K562 (cell line): Measurements from ENCODE around the gene VPS50. TPM values are rescaled to one million over a fixed set of nuclear protein-coding genes. Genes with fewer than 3 reads are reported as not detected.

Experiments
- CAMTA2 ChIP-seq: fragments of 250-450 bp; sonication (Bioruptor Pico); conservative IDR thresholded peaks from 2 replicates; pipeline ENCODE4 v1.5.1; 2022
- CBX8 ChIP-seq: fragments of 200-600 bp; sonication (generic); IDR thresholded peaks from 2 replicates; pipeline ENCODE4 v1.6.1; 2012; ENCODE audit warnings: borderline replicate concordance, mixed run types, low read depth, mild to moderate bottlenecking, moderate library complexity, mixed read lengths, low read length, control low read depth, inconsistent platforms; ENCODE audit not compliant: poor library complexity, severe bottlenecking; ENCODE audit errors: extremely low read depth
- HEY1 ChIP-seq: fragments of 250-450 bp; sonication (Bioruptor Pico); IDR thresholded peaks from 2 replicates; pipeline ENCODE4 v1.5.0; 2020; ENCODE audit warnings: mild to moderate bottlenecking, moderate library complexity, borderline replicate concordance
- LCOR ChIP-seq: sonication (generic); formaldehyde crosslinking; IDR thresholded peaks from 2 replicates; pipeline ENCODE4 v1.8.0; 2022; ENCODE audit warnings: mild to moderate bottlenecking, missing genetic modification reagents
- NFATC3 ChIP-seq: fragments of 450-650 bp; IDR thresholded peaks from 2 replicates; pipeline ENCODE4 v1.6.1; 2017; ENCODE audit warnings: mild to moderate bottlenecking
- NR2F6 ChIP-seq: fragments of 450-650 bp; formaldehyde crosslinking; IDR thresholded peaks from 2 replicates; pipeline ENCODE4 v1.4.0; 2020; ENCODE audit warnings: mild to moderate bottlenecking
- ZBTB26 ChIP-seq: fragments of 450-650 bp; formaldehyde crosslinking; IDR thresholded peaks from 2 replicates; pipeline ENCODE4 v1.4.0; 2022; ENCODE audit warnings: missing genetic modification characterization
- ZNF197 ChIP-seq: fragments of 200-800 bp; sonication (Bioruptor generic); IDR thresholded peaks from 2 replicates; pipeline ENCODE4 v1.6.1; 2016; ENCODE audit warnings: low read depth, missing genetic modification characterization, missing compliant biosample characterization
- ZNF551 ChIP-seq: fragments of 250-450 bp; sonication (Bioruptor Pico); IDR thresholded peaks from 2 replicates; pipeline ENCODE4 v1.5.0; 2021; ENCODE audit warnings: mild to moderate bottlenecking, moderate library complexity
- polyA plus RNA-seq, 8 experiments: library from polyadenylated mRNA; depleted of rRNA in 4 of 8; stranded (reverse) in 5 of 8; unstranded in 3 of 8; fragments of >200 nt; fragmentation: Nextera tagmentation in 2 of 8; fragmentation: Illumina TruSeq in 1 of 8; extraction: Ambion mirVana in 2 of 8; extraction: Trizol in 1 of 8; gene quantifications; 2 replicates each; pipeline versions ENCODE4 v1.2.1 to v1.2.3, GENCODE V29; 2011 to 2014; ENCODE audit warnings: inconsistent platforms in 1 of 8, missing spikeins in 1 of 8
- total RNA-seq, 7 experiments: library from RNA; depleted of rRNA in 6 of 7; stranded (reverse); fragments of >200 nt in 6 of 7; fragmentation: Illumina TruSeq in 2 of 7; extraction: Trizol in 2 of 7; gene quantifications; 2 replicates each; pipeline versions ENCODE4 v1.2.1 to v1.2.3, GENCODE V29; 2011 to 2021; ENCODE audit warnings: low replicate concordance in 1 of 7
- TF ChIP-seq, protein P1 (sequence below): fragments of 200-600 bp; sonication (generic); IDR thresholded peaks from one replicate; pipeline ENCODE4 v1.6.1; 2012; ENCODE audit warnings: mild to moderate bottlenecking, low read depth, low read length, inconsistent platforms

The VPS50 gene
- total and polyA plus RNA-seq, 9 of the 15 experiments (the other 6 are each of a cell fraction or from before 2014, with no cell fraction given), result 10.5 to 29.4 (median 15.8) TPM

- 0 out of 2 replicates have a peak, but pooled peaks have one; percentile 15 for TF ChIP-seq ZBTB26
- peak; percentile 93 for TF ChIP-seq ZNF197 (CRISPR knock-in tag)
- TF ChIP-seq NFATC3, result 0 out of 2 replicates have a peak, but pooled peaks have one; percentile 15
- TF ChIP-seq, protein P1, sequence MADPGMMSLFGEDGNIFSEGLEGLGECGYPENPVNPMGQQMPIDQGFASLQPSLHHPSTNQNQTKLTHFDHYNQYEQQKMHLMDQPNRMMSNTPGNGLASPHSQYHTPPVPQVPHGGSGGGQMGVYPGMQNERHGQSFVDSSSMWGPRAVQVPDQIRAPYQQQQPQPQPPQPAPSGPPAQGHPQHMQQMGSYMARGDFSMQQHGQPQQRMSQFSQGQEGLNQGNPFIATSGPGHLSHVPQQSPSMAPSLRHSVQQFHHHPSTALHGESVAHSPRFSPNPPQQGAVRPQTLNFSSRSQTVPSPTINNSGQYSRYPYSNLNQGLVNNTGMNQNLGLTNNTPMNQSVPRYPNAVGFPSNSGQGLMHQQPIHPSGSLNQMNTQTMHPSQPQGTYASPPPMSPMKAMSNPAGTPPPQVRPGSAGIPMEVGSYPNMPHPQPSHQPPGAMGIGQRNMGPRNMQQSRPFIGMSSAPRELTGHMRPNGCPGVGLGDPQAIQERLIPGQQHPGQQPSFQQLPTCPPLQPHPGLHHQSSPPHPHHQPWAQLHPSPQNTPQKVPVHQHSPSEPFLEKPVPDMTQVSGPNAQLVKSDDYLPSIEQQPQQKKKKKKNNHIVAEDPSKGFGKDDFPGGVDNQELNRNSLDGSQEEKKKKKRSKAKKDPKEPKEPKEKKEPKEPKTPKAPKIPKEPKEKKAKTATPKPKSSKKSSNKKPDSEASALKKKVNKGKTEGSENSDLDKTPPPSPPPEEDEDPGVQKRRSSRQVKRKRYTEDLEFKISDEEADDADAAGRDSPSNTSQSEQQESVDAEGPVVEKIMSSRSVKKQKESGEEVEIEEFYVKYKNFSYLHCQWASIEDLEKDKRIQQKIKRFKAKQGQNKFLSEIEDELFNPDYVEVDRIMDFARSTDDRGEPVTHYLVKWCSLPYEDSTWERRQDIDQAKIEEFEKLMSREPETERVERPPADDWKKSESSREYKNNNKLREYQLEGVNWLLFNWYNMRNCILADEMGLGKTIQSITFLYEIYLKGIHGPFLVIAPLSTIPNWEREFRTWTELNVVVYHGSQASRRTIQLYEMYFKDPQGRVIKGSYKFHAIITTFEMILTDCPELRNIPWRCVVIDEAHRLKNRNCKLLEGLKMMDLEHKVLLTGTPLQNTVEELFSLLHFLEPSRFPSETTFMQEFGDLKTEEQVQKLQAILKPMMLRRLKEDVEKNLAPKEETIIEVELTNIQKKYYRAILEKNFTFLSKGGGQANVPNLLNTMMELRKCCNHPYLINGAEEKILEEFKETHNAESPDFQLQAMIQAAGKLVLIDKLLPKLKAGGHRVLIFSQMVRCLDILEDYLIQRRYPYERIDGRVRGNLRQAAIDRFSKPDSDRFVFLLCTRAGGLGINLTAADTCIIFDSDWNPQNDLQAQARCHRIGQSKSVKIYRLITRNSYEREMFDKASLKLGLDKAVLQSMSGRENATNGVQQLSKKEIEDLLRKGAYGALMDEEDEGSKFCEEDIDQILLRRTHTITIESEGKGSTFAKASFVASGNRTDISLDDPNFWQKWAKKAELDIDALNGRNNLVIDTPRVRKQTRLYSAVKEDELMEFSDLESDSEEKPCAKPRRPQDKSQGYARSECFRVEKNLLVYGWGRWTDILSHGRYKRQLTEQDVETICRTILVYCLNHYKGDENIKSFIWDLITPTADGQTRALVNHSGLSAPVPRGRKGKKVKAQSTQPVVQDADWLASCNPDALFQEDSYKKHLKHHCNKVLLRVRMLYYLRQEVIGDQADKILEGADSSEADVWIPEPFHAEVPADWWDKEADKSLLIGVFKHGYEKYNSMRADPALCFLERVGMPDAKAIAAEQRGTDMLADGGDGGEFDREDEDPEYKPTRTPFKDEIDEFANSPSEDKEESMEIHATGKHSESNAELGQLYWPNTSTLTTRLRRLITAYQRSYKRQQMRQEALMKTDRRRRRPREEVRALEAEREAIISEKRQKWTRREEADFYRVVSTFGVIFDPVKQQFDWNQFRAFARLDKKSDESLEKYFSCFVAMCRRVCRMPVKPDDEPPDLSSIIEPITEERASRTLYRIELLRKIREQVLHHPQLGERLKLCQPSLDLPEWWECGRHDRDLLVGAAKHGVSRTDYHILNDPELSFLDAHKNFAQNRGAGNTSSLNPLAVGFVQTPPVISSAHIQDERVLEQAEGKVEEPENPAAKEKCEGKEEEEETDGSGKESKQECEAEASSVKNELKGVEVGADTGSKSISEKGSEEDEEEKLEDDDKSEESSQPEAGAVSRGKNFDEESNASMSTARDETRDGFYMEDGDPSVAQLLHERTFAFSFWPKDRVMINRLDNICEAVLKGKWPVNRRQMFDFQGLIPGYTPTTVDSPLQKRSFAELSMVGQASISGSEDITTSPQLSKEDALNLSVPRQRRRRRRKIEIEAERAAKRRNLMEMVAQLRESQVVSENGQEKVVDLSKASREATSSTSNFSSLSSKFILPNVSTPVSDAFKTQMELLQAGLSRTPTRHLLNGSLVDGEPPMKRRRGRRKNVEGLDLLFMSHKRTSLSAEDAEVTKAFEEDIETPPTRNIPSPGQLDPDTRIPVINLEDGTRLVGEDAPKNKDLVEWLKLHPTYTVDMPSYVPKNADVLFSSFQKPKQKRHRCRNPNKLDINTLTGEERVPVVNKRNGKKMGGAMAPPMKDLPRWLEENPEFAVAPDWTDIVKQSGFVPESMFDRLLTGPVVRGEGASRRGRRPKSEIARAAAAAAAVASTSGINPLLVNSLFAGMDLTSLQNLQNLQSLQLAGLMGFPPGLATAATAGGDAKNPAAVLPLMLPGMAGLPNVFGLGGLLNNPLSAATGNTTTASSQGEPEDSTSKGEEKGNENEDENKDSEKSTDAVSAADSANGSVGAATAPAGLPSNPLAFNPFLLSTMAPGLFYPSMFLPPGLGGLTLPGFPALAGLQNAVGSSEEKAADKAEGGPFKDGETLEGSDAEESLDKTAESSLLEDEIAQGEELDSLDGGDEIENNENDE, result no peak
- TF ChIP-seq LCOR, result no peak
- TF ChIP-seq HEY1 (CRISPR knock-in tag), result no peak
- no peak for TF ChIP-seq ZNF551 (CRISPR knock-in tag)
- no peak for TF ChIP-seq NR2F6 (CRISPR knock-in tag)
- TF ChIP-seq CAMTA2 (CRISPR knock-in tag), result no peak
- no peak for TF ChIP-seq CBX8
Measured at GRCh38 chr7:93231799-93232672, at the start of gene VPS50 (continued).
